ENCODE measurements around the gene HNRNPAB. TPM values are rescaled to one million over a fixed set of nuclear protein-coding genes. Genes with fewer than 3 reads are reported as not detected.

Gene HNRNPAB
- total and polyA plus RNA-seq, 2 donors (not counting 3 experiments of a cell fraction or from before 2014, with no cell fraction given) = 207 to 309 TPM

DNA sequence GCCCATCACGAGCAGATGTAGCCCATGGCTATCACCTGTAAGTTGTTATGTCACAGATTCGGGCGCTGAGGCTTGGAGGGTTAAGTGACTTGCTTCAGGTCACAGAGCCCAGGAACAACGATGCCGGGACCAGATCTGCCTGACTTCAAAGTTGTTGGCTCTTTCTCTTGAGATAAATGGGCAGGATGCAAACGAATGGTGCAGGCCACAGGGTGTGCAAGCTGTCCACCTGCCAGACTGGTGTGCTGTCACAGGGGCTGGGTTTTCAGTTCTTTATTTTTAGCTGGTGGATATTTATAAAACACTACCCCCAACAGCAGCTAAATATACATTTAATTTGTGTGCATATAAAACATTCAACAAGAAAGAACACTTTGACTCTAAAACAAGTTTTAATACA lies 45.9 kb downstream of the HNRNPAB start:
- FAIRE-seq (no peak), DNase-seq (ENCODE audit: low read depth, low spot score) (no peak)
- H3K9ac ChIP-seq (replicated peaks; ENCODE audit: extremely low read depth, insufficient read depth, low read length) = no peak overlapping the region
- no peak overlapping the region for H3K4me2 ChIP-seq (ENCODE audit: insufficient read depth, low read length)
- ChIA-PET CTCF (interaction anchor here (1.6 to 1.9 kb wide), 2 partner anchors 9 to 15 kb away, joined by 4 to 10 read pairs; no protein-coding TSS in a partner anchor), POLR2A (interaction anchor here (0.7 kb wide), 1 partner anchor 355 kb away, joined by 9 read pairs; no protein-coding TSS in a partner anchor)
- H2AFZ ChIP-seq (ENCODE audit: low read depth, low read length) = no peak overlapping the region
- TF ChIP-seq, protein P1, sequence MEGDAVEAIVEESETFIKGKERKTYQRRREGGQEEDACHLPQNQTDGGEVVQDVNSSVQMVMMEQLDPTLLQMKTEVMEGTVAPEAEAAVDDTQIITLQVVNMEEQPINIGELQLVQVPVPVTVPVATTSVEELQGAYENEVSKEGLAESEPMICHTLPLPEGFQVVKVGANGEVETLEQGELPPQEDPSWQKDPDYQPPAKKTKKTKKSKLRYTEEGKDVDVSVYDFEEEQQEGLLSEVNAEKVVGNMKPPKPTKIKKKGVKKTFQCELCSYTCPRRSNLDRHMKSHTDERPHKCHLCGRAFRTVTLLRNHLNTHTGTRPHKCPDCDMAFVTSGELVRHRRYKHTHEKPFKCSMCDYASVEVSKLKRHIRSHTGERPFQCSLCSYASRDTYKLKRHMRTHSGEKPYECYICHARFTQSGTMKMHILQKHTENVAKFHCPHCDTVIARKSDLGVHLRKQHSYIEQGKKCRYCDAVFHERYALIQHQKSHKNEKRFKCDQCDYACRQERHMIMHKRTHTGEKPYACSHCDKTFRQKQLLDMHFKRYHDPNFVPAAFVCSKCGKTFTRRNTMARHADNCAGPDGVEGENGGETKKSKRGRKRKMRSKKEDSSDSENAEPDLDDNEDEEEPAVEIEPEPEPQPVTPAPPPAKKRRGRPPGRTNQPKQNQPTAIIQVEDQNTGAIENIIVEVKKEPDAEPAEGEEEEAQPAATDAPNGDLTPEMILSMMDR (IDR thresholded peaks at IDR 0.05; ENCODE audit: extremely low read depth in 1 of 2, insufficient read depth in 1 of 2, low read depth in 1 of 2, low read length in 2 of 2) = no peak
- TF ChIP-seq MYC (IDR thresholded peaks at IDR 0.05; ENCODE audit: low read depth, low read length) (no peak), GATA2 (IDR thresholded peaks at IDR 0.05; ENCODE audit: insufficient read depth, insufficient read length, low read depth, low read length) (no peak), POLR2A (IDR thresholded peaks at IDR 0.05; ENCODE audit: low read depth, low read length) (no peak), EZH2 (IDR thresholded peaks at IDR 0.05; ENCODE audit: borderline replicate concordance, low read depth, low read length, severe bottlenecking) (no peak), FOS (IDR thresholded peaks at IDR 0.05; ENCODE audit: borderline replicate concordance, insufficient read depth, low read length) (no peak), JUN (IDR thresholded peaks at IDR 0.05; ENCODE audit: borderline replicate concordance, insufficient read depth, insufficient read length, low read depth) (no peak), POLR2AphosphoS5 (IDR thresholded peaks at IDR 0.05; ENCODE audit: insufficient read depth, low read depth, low read length) (no peak)
- TF ChIP-seq, protein P2, sequence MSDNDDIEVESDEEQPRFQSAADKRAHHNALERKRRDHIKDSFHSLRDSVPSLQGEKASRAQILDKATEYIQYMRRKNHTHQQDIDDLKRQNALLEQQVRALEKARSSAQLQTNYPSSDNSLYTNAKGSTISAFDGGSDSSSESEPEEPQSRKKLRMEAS (IDR thresholded peaks at IDR 0.05; ENCODE audit: insufficient read depth, insufficient read length) = no peak
- intact Hi-C loops (cut with micrococcal nuclease) (no loop called here), dilution Hi-C loops (cut with MboI; ENCODE audit: extremely low pct_ligation_motif_present, low sequenced_read_pairs) (no loop called here)
- no peak overlapping the region for H3K27ac ChIP-seq (ENCODE audit: insufficient read depth, low read depth, low read length)
- no peaks in the 10 kb centered on the region for H3K4me1 ChIP-seq (ENCODE audit: control insufficient read depth, extremely low read depth, insufficient read depth, low read length)
- H3K4me3 ChIP-seq (replicated peaks in 1 of 3; ENCODE audit: insufficient read depth in 1 of 3, low read depth in 1 of 3, low read length in 3 of 3) = no peak overlapping the region
- H3K9me1 ChIP-seq (replicated peaks; ENCODE audit: control insufficient read depth, extremely low read depth, insufficient read depth, low read length) = no peaks in the 10 kb centered on the region
- no peaks in the 10 kb centered on the region for H3K9me3 ChIP-seq (replicated peaks; ENCODE audit: control insufficient read depth, insufficient read depth, low read length)
- no peaks in the 10 kb centered on the region for H3K36me3 ChIP-seq (ENCODE audit: control insufficient read depth in 2 of 2, extremely low read depth in 1 of 2, insufficient read depth in 2 of 2, low read length in 2 of 2)
- no peaks in the 10 kb centered on the region for H3K27me3 ChIP-seq (ENCODE audit: control insufficient read depth in 2 of 2, insufficient read depth in 2 of 2, low read length in 2 of 2)
- H3K79me2 ChIP-seq (ENCODE audit: control insufficient read depth, insufficient read depth, low read length) = no peaks in the 10 kb centered on the region
- no TSS peak for BruUV-seq (replicated peaks)
- no peaks in the 10 kb centered on the region for H4K20me1 ChIP-seq (replicated peaks; ENCODE audit: control insufficient read depth, extremely low read depth, insufficient read depth, low read length)
